ENCODE measurements around the gene ZCCHC14. TPM values are rescaled to one million over a fixed set of nuclear protein-coding genes. Genes with fewer than 3 reads are reported as not detected.

ZCCHC14 gene
- total and polyA plus RNA-seq, 10 of the 15 experiments (the other 5 are each of a cell fraction or from before 2014, with no cell fraction given): 0.02 to 0.26 (median 0.05) TPM; not detected in 3

GRCh38 chr16:87486713-87487247 lies 6.0 kb downstream of the ZCCHC14 start:
- H3K9ac ChIP-seq (ENCODE audit: control insufficient read depth, insufficient read depth, low read length): no peak overlapping the region
- ATAC-seq (no peak), FAIRE-seq (no peak), DNase-seq (ENCODE audit: low read depth, low spot score) (no peak)
- BruUV-seq (replicated peaks): no TSS peak
- H3K4me1 ChIP-seq (ENCODE audit: control insufficient read depth, insufficient read depth, low read length): no peaks in the 10 kb centered on the region
- H3K36me3 ChIP-seq (ENCODE audit: control insufficient read depth in 2 of 2, insufficient read depth in 2 of 2, low read length in 1 of 2): no peaks in the 10 kb centered on the region
- POLR2A ChIA-PET: no interaction called here
- in situ Hi-C loops (cut with MboI) (no loop called here), intact Hi-C loops (cut with micrococcal nuclease; ENCODE audit: unreplicated experiment) (no loop called here)
- no peaks in the 10 kb centered on the region for H4K20me1 ChIP-seq (ENCODE audit: control insufficient read depth, insufficient read depth)
- H3K4me3 ChIP-seq: no peak overlapping the region
- H3K79me2 ChIP-seq (ENCODE audit: control insufficient read depth, insufficient read depth, low read length): no peaks in the 10 kb centered on the region
- no peak overlapping the region for H3K27ac ChIP-seq (ENCODE audit: control insufficient read depth, insufficient read depth)
- SMC1A ChIA-PET (ENCODE audit: uncharacterized antibody, unreplicated experiment): no interaction called here
- CTCF ChIA-PET: no interaction called here
- H2AFZ ChIP-seq (ENCODE audit: control insufficient read depth, low read depth, low read length): no peak overlapping the region
- 44% methylated on average over 5 of the region's 5 CpGs for WGBS (ENCODE audit: insufficient coverage, insufficient replicate concordance, low lambda C conversion rate, missing lambda C conversion rate)
- no peaks in the 10 kb centered on the region for H3K27me3 ChIP-seq (replicated peaks in 1 of 2; ENCODE audit: control insufficient read depth in 2 of 2, insufficient read depth in 2 of 2, low read length in 1 of 2)
- no peak overlapping the region for H3K4me2 ChIP-seq (ENCODE audit: control insufficient read depth, insufficient read depth)
- RAD21 ChIA-PET (ENCODE audit: unreplicated experiment): no interaction called here
- no peaks in the 10 kb centered on the region; the same call in 2 of the 3 replicates for H3K9me3 ChIP-seq (replicated peaks; ENCODE audit: control insufficient read depth, insufficient read depth, low read length)
- TF ChIP-seq WRNIP1 (IDR thresholded peaks at IDR 0.05; ENCODE audit: borderline replicate concordance, low read depth, low read length) (no peak), EED (IDR thresholded peaks at IDR 0.05; ENCODE audit: low read depth) (no peak), SUZ12 (IDR thresholded peaks at IDR 0.05; ENCODE audit: unreplicated experiment) (no peak), LARP7 (IDR thresholded peaks at IDR 0.05) (no peak), IRF5 (IDR thresholded peaks at IDR 0.05; ENCODE audit: borderline replicate concordance) (no peak), NR2C1 (IDR thresholded peaks at IDR 0.05) (no peak), NBN (IDR thresholded peaks at IDR 0.05) (no peak), REST (IDR thresholded peaks at IDR 0.05; ENCODE audit: low read depth, low read length) (no peak), RELB (IDR thresholded peaks at IDR 0.05; ENCODE audit: low read depth) (no peak), GABPA (IDR thresholded peaks at IDR 0.05; ENCODE audit: low read depth) (no peak), ETV6 (conservative IDR thresholded peaks at IDR 0.05 in 1 of 2, IDR thresholded peaks at IDR 0.05 in 1 of 2; ENCODE audit: borderline replicate concordance in 1 of 2, low read depth in 1 of 2) (no peak), ZBTB40 (IDR thresholded peaks at IDR 0.05; ENCODE audit: borderline replicate concordance) (no peak)
